ENCODE measurements around the gene RPS3. TPM values are rescaled to one million over a fixed set of nuclear protein-coding genes. Genes with fewer than 3 reads are reported as not detected.
A peak's percentile ranks its signal among the peaks of the same experiment; 100 is the strongest.

RPS3 gene
- total and polyA plus RNA-seq, 2 of the 13 experiments (the other 11 are each of a cell fraction or from before 2014, with no cell fraction given): 2,143 to 3,616 TPM

DNA sequence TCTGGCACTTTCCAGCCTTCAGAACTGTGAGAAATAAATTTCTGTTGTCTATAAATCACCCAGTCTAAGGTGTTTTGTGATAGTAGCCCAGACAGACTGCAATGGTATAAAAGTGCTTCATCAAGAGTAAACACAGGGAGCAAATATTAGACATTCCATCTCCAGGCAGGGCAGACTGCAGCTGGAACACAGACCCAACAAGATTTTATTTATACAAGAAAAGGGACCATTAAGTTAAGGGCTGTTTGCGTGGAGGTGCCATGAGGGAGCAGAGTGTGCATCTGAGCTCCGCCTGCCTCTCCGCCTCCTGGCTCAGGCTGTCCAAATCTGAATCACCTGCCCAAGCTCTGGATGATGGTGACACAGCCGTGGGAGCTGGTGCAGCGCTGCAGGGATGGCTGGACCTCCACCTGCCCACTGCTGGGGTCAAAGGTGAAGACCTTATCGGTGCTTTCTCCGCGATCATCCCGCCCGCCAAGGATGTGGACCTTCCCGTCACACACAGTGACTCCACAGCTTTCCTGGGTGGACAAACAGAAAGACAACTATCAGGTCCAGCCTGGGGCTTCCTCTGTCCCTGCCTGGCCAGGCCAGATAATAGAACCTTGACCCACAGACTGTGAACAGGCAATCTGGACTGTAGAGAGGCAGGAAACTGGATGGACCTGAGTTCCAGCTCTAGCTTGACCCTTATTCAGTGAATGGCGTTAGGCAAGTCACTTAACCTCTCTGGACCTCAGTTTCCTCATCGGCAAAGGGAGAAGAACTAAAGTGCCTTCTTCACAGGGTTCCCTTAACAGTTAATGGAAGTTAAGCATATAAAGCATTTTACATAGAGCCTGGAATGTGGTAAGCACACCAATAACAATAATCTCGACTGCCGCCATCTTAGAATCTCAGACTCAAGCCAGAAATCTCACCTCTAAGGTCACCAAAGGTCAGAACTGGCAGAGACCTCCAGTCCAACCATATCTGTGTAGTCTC is 23.2 kb downstream of the RPS3 start (continued):
- TF ChIP-seq, protein P1, sequence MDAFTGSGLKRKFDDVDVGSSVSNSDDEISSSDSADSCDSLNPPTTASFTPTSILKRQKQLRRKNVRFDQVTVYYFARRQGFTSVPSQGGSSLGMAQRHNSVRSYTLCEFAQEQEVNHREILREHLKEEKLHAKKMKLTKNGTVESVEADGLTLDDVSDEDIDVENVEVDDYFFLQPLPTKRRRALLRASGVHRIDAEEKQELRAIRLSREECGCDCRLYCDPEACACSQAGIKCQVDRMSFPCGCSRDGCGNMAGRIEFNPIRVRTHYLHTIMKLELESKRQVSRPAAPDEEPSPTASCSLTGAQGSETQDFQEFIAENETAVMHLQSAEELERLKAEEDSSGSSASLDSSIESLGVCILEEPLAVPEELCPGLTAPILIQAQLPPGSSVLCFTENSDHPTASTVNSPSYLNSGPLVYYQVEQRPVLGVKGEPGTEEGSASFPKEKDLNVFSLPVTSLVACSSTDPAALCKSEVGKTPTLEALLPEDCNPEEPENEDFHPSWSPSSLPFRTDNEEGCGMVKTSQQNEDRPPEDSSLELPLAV (CRISPR knock-in tag; conservative IDR thresholded peaks at IDR 0.05; ENCODE audit: low read depth): no peak
- peak; percentile 88 for TF ChIP-seq ZNF292 (CRISPR knock-in tag; IDR thresholded peaks at IDR 0.05; ENCODE audit: borderline replicate concordance, low read depth)
- TF ChIP-seq JUNB (CRISPR knock-in tag; IDR thresholded peaks at IDR 0.05; ENCODE audit: borderline replicate concordance): no peak
- TF ChIP-seq PCBP1 (IDR thresholded peaks at IDR 0.05; ENCODE audit: borderline replicate concordance, low read depth, low read length): no peak
- no peak for TF ChIP-seq NFE2L1 (CRISPR knock-in tag; IDR thresholded peaks at IDR 0.05; ENCODE audit: borderline replicate concordance)
- 0 out of 2 replicates have a peak, but pooled peaks have one; percentile 23 for TF ChIP-seq GATA4 (IDR thresholded peaks at IDR 0.05; ENCODE audit: borderline replicate concordance, low read depth)
- no peak for TF ChIP-seq ELF3 (CRISPR knock-in tag; IDR thresholded peaks at IDR 0.05)
- no peak for TF ChIP-seq ZNF776 (CRISPR knock-in tag; IDR thresholded peaks at IDR 0.05)
- TF ChIP-seq ZNF256 (CRISPR knock-in tag; conservative IDR thresholded peaks at IDR 0.05): no peak; the same call in 1 of the 2 replicates
- TF ChIP-seq, protein P2, sequence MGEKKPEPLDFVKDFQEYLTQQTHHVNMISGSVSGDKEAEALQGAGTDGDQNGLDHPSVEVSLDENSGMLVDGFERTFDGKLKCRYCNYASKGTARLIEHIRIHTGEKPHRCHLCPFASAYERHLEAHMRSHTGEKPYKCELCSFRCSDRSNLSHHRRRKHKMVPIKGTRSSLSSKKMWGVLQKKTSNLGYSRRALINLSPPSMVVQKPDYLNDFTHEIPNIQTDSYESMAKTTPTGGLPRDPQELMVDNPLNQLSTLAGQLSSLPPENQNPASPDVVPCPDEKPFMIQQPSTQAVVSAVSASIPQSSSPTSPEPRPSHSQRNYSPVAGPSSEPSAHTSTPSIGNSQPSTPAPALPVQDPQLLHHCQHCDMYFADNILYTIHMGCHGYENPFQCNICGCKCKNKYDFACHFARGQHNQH (CRISPR knock-in tag; IDR thresholded peaks at IDR 0.05): peak; percentile 73
- TF ChIP-seq, protein P3, sequence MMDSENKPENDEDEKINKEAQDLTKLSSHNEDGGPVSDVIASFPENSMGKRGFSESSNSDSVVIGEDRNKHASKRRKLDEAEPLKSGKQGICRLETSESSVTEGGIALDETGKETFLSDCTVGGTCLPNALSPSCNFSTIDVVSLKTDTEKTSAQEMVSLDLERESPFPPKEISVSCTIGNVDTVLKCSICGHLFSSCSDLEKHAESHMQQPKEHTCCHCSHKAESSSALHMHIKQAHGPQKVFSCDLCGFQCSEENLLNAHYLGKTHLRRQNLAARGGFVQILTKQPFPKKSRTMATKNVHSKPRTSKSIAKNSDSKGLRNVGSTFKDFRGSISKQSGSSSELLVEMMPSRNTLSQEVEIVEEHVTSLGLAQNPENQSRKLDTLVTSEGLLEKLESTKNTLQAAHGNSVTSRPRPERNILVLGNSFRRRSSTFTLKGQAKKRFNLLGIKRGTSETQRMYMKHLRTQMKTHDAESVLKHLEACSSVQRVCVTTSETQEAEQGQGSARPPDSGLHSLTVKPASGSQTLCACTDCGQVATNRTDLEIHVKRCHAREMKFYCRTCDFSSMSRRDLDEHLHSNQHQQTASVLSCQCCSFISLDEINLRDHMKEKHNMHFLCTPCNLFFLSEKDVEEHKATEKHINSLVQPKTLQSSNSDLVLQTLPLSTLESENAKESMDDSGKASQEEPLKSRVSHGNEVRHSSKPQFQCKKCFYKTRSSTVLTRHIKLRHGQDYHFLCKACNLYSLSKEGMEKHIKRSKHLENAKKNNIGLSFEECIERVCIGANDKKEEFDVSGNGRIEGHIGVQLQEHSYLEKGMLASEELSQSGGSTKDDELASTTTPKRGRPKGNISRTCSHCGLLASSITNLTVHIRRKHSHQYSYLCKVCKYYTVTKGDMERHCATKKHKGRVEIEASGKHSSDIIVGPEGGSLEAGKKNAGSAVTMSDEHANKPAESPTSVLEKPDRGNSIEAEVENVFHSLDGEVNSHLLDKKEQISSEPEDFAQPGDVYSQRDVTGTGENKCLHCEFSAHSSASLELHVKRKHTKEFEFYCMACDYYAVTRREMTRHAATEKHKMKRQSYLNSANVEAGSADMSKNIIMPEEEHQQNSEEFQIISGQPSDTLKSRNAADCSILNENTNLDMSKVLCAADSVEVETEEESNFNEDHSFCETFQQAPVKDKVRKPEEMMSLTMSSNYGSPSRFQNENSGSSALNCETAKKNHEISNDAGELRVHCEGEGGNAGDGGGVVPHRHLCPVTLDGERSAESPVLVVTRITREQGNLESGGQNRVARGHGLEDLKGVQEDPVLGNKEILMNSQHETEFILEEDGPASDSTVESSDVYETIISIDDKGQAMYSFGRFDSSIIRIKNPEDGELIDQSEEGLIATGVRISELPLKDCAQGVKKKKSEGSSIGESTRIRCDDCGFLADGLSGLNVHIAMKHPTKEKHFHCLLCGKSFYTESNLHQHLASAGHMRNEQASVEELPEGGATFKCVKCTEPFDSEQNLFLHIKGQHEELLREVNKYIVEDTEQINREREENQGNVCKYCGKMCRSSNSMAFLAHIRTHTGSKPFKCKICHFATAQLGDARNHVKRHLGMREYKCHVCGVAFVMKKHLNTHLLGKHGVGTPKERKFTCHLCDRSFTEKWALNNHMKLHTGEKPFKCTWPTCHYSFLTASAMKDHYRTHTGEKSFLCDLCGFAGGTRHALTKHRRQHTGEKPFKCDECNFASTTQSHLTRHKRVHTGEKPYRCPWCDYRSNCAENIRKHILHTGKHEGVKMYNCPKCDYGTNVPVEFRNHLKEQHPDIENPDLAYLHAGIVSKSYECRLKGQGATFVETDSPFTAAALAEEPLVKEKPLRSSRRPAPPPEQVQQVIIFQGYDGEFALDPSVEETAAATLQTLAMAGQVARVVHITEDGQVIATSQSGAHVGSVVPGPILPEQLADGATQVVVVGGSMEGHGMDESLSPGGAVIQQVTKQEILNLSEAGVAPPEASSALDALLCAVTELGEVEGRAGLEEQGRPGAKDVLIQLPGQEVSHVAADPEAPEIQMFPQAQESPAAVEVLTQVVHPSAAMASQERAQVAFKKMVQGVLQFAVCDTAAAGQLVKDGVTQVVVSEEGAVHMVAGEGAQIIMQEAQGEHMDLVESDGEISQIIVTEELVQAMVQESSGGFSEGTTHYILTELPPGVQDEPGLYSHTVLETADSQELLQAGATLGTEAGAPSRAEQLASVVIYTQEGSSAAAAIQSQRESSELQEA (CRISPR knock-in tag; IDR thresholded peaks at IDR 0.05; ENCODE audit: not compliant biosample characterization): no peak
- TF ChIP-seq SIX4 (CRISPR knock-in tag; IDR thresholded peaks at IDR 0.05): no peak
- TF ChIP-seq MIER3 (CRISPR knock-in tag; IDR thresholded peaks at IDR 0.05; ENCODE audit: borderline replicate concordance): 0 out of 2 replicates have a peak, but pooled peaks have one; percentile 33
- TF ChIP-seq ATF7 (IDR thresholded peaks at IDR 0.05): no peak
- TF ChIP-seq ATF7 (CRISPR knock-in tag; IDR thresholded peaks at IDR 0.05): no peak
- TF ChIP-seq CC2D1A (CRISPR knock-in tag; IDR thresholded peaks at IDR 0.05): no peak
- TF ChIP-seq HOXA3 (CRISPR knock-in tag; IDR thresholded peaks at IDR 0.05): peak; percentile 48; the same call in 1 of the 2 replicates

Measured in HepG2 (cell line).